ENCODE results near the gene CHRDL2. TPM values are rescaled to one million over a fixed set of nuclear protein-coding genes. Genes with fewer than 3 reads are reported as not detected.

Gene CHRDL2
- total RNA-seq, 1 experiment from 2014 or later, result 0.39 TPM

DNA sequence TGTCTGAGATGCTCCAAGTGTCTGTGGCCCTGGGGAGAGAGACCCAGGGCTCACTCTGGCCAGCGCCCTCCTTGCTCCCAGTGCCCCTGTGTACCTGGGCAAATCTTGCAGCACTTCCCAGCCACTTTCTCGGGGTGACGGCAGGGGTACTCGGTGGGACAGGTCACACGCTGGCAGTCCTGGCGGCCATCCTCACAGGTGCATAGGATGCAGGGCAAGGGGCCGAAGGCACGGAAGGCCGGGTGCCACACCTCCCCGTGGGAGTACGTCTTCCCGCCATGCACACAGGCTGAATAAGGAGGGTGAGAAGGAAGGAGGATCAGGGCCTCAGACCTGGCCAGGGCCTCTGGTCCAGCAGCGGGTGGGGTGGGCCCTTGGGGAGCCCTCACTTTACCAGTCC is 28.0 kb downstream of the CHRDL2 start:
- no peak overlapping the region for H2BK12ac ChIP-seq (ENCODE audit: insufficient read length, low read depth, low read length)
- no peak overlapping the region for H4K91ac ChIP-seq (ENCODE audit: insufficient read length, low read depth, low read length)
- no peak overlapping the region for H3K23ac ChIP-seq (ENCODE audit: insufficient read length, low read depth, low read length)
- no peak overlapping the region for H3K9ac ChIP-seq (ENCODE audit: extremely low read depth, insufficient read length, low read length)
- H4K5ac ChIP-seq (ENCODE audit: insufficient read length, low read depth, low read length), result no peak overlapping the region
- H2BK20ac ChIP-seq (ENCODE audit: low read depth, low read length, poor library complexity, severe bottlenecking), result no peak overlapping the region
- H3K4me2 ChIP-seq (ENCODE audit: insufficient read depth, insufficient read length, low read length), result no peak overlapping the region
- H3K27me3 ChIP-seq (ENCODE audit: insufficient read depth, low read length), result no peaks in the 10 kb centered on the region
- no peaks in the 10 kb centered on the region for H3K9me3 Mint-ChIP-seq
- no peak overlapping the region for H2BK5ac ChIP-seq (ENCODE audit: insufficient read length, low read length)
- no peak overlapping the region for H3K4me3 Mint-ChIP-seq
- no peaks in the 10 kb centered on the region for H4K20me1 ChIP-seq (ENCODE audit: control insufficient read depth, insufficient read depth, insufficient read length)
- H4K8ac ChIP-seq (replicated peaks; ENCODE audit: insufficient read length, low read depth, low read length), result no peak overlapping the region
- H3K27ac ChIP-seq (ENCODE audit: insufficient read length, low read depth, low read length), result no peak overlapping the region
- no peak overlapping the region for H3K14ac ChIP-seq (ENCODE audit: insufficient read depth, low read length)
- no peaks in the 10 kb centered on the region for H3K9me3 ChIP-seq (ENCODE audit: control insufficient read depth, low read depth, low read length)
- no peaks in the 10 kb centered on the region for H3K4me1 ChIP-seq (ENCODE audit: insufficient read depth, low read length)
- H3T11ph ChIP-seq (ENCODE audit: low read length), result no peak overlapping the region
- TF ChIP-seq, protein P1, sequence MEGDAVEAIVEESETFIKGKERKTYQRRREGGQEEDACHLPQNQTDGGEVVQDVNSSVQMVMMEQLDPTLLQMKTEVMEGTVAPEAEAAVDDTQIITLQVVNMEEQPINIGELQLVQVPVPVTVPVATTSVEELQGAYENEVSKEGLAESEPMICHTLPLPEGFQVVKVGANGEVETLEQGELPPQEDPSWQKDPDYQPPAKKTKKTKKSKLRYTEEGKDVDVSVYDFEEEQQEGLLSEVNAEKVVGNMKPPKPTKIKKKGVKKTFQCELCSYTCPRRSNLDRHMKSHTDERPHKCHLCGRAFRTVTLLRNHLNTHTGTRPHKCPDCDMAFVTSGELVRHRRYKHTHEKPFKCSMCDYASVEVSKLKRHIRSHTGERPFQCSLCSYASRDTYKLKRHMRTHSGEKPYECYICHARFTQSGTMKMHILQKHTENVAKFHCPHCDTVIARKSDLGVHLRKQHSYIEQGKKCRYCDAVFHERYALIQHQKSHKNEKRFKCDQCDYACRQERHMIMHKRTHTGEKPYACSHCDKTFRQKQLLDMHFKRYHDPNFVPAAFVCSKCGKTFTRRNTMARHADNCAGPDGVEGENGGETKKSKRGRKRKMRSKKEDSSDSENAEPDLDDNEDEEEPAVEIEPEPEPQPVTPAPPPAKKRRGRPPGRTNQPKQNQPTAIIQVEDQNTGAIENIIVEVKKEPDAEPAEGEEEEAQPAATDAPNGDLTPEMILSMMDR (conservative IDR thresholded peaks at IDR 0.05), result no peak
- H3K23me2 ChIP-seq (ENCODE audit: insufficient read length, low read depth, low read length, poor library complexity, severe bottlenecking), result no peaks in the 10 kb centered on the region
- no peak for DNase-seq
- no CpG with 5 or more reads among the region's 13 CpGs for WGBS (ENCODE audit: extremely low coverage, insufficient read length, low lambda C conversion rate)
- H3K18ac ChIP-seq (ENCODE audit: insufficient read length, low read depth, low read length), result no peak overlapping the region
- no peak overlapping the region for H2BK15ac ChIP-seq (ENCODE audit: low read depth, low read length)
- no peak overlapping the region for H2BK120ac ChIP-seq (ENCODE audit: low read depth, low read length, poor library complexity, severe bottlenecking)
- no peaks in the 10 kb centered on the region; a peak in 1 of 7 replicates for H3K36me3 Mint-ChIP-seq (ENCODE audit: insufficient read depth in 1 of 3, low read depth in 3 of 3)
- H3K79me1 ChIP-seq (ENCODE audit: insufficient read depth, low read depth, low read length, poor library complexity, severe bottlenecking), result no peaks in the 10 kb centered on the region
- no peak overlapping the region for H2AK5ac ChIP-seq (ENCODE audit: insufficient read length, low read length)
- H3K4ac ChIP-seq (ENCODE audit: low read depth, low read length), result no peak overlapping the region
- H3K27me3 Mint-ChIP-seq (ENCODE audit: low read depth), result peaks cover 2% of the 10 kb centered on the region; the same call in 1 of the 2 replicates
- peaks cover 2 to 4% of the 10 kb centered on the region in 2 experiments; a peak in 1 of 4 replicates for H3K4me1 Mint-ChIP-seq
- no peak overlapping the region for H3K27ac Mint-ChIP-seq
- H3K79me2 ChIP-seq (ENCODE audit: insufficient read depth, low read length), result no peaks in the 10 kb centered on the region
- H2AFZ ChIP-seq (ENCODE audit: low read length), result no peak overlapping the region
- H3K56ac ChIP-seq (ENCODE audit: insufficient read length, low read depth, low read length), result no peak overlapping the region
